Tracheal epithelial cell (primary cell): ENCODE data around the gene DSPP. TPM values are rescaled to one million over a fixed set of nuclear protein-coding genes. Genes with fewer than 3 reads are reported as not detected.

Experiments
- total RNA-seq: library from RNA; depleted of rRNA; stranded (reverse); fragments of >200 nt; gene quantifications from 2 replicates; pipeline ENCODE4 v1.2.1, GENCODE V29; 2014

Gene DSPP
- not detected in 2 replicates for total RNA-seq

GRCh38 chr4:87608229-87608628, at the start of gene DSPP:
TSS of gene DSPP (plus strand) at chr4:87608529. CDS start at chr4:87610909, 2,380 bp downstream.

DNA sequence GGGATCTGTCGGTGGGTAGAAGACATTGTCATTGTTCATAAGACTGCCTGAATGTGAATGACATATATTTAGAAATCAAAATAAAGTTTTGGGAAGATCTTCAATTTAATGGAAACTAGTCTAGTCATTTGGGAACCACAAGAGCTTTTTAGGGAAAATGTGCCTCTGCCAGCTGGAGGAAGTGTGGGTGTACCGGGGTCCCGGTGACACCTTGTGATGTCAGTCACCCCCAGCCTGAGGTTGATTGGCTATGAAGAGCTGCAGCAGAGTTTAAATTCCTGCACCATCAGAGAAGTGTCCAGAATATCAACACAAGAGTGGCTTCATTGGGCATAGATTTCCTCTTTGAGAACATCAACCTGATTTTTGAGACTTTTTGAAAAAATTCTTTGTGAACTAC, 41.7 kb downstream of the DSPP start, which contains the start of gene DMP1:
Gene DMP1 (plus strand): TSS at position 301 of the 400 bp plus-strand sequence. CDS start 6,213 bp downstream, outside the sequence.

Other genes with a start within 250 kb of the DSPP start
- 1.3 and 8.0 TPM in 2 replicates for gene HSD17B11, start 217.3 kb upstream of the DSPP start, total RNA-seq
- 10.8 and 15.8 TPM in 2 replicates for gene NUDT9, start 186.0 kb upstream of the DSPP start, total RNA-seq
- gene SPARCL1, start 79.2 kb upstream of the DSPP start, total RNA-seq: 0.43 and 0.72 TPM in 2 replicates
- gene DMP1, start 41.8 kb downstream of the DSPP start, total RNA-seq: not detected in 2 replicates
- not detected in 2 replicates for gene IBSP, start 191.0 kb downstream of the DSPP start, total RNA-seq
- gene MEPE, start 224.4 kb downstream of the DSPP start, total RNA-seq: not detected in 2 replicates